Measurements from ENCODE around the gene UBE3C.

The UBE3C gene

GRCh38 chr7:157292258-157292657, 153.5 kb downstream of the UBE3C start:
- H3K36me3 ChIP-seq (replicated peaks) = no peaks in the 10 kb centered on the region
- in situ Hi-C loops (cut with HindIII; ENCODE audit: low pct_ligation_motif_present, low sequenced_read_pairs) = no loop called here
- H3K27ac ChIP-seq = no peak overlapping the region
- DNase-seq = no peak
- no peaks in the 10 kb centered on the region for H3K27me3 ChIP-seq (replicated peaks)
- H3K4me3 ChIP-seq (ENCODE audit: low read depth, low read length) = no peak overlapping the region
- TF ChIP-seq CTCF (IDR thresholded peaks at IDR 0.05; ENCODE audit: low read depth, low read length, missing control alignments) = no peak

GRCh38 chr7:157292770-157293412, 154.2 kb downstream of the UBE3C start:
- H3K27me3 ChIP-seq (replicated peaks) = no peaks in the 10 kb centered on the region
- in situ Hi-C loops (cut with HindIII; ENCODE audit: low pct_ligation_motif_present, low sequenced_read_pairs) = no loop called here
- H3K27ac ChIP-seq = no peak overlapping the region
- no peak overlapping the region for H3K4me3 ChIP-seq (ENCODE audit: low read depth, low read length)
- H3K36me3 ChIP-seq (replicated peaks) = no peaks in the 10 kb centered on the region
- no peak for TF ChIP-seq CTCF (IDR thresholded peaks at IDR 0.05; ENCODE audit: low read depth, low read length, missing control alignments)
- DNase-seq = no peak

- in situ Hi-C loops (cut with HindIII; ENCODE audit: low pct_ligation_motif_present, low sequenced_read_pairs) = no loop called here
- no peaks in the 10 kb centered on the region for H3K36me3 ChIP-seq (replicated peaks)
- H3K27ac ChIP-seq = no peak overlapping the region
- H3K4me3 ChIP-seq (ENCODE audit: low read depth, low read length) = no peak overlapping the region
- DNase-seq = no peak
- H3K27me3 ChIP-seq (replicated peaks) = no peaks in the 10 kb centered on the region
- no peak for TF ChIP-seq CTCF (IDR thresholded peaks at IDR 0.05; ENCODE audit: low read depth, low read length, missing control alignments)
Measured at GRCh38 chr7:157293413-157293788, 154.7 kb downstream of the UBE3C start.

GRCh38 chr7:157294773-157295172, 156.0 kb downstream of the UBE3C start:
- DNase-seq = no peak
- Histone ChIP-seq H3K4me3 (ENCODE audit: low read depth, low read length) (no peak overlapping the region), H3K27ac (no peak overlapping the region), H3K27me3 (replicated peaks) (no peaks in the 10 kb centered on the region), H3K36me3 (replicated peaks) (no peaks in the 10 kb centered on the region)
- in situ Hi-C loops (cut with HindIII; ENCODE audit: low pct_ligation_motif_present, low sequenced_read_pairs) = no loop called here
- TF ChIP-seq CTCF (IDR thresholded peaks at IDR 0.05; ENCODE audit: low read depth, low read length, missing control alignments) = no peak

GRCh38 chr7:157295338-157295737, 156.6 kb downstream of the UBE3C start:
- no peak for DNase-seq
- H3K4me3 ChIP-seq (ENCODE audit: low read depth, low read length) = no peak overlapping the region
- TF ChIP-seq CTCF (IDR thresholded peaks at IDR 0.05; ENCODE audit: low read depth, low read length, missing control alignments) = no peak
- H3K36me3 ChIP-seq (replicated peaks) = no peaks in the 10 kb centered on the region
- H3K27me3 ChIP-seq (replicated peaks) = no peaks in the 10 kb centered on the region
- no peak overlapping the region for H3K27ac ChIP-seq
- in situ Hi-C loops (cut with HindIII; ENCODE audit: low pct_ligation_motif_present, low sequenced_read_pairs) = no loop called here

GRCh38 chr7:157297185-157297584, 158.5 kb downstream of the UBE3C start:
- Histone ChIP-seq H3K27ac (no peak overlapping the region), H3K27me3 (replicated peaks) (no peaks in the 10 kb centered on the region), H3K36me3 (replicated peaks) (no peaks in the 10 kb centered on the region), H3K4me3 (ENCODE audit: low read depth, low read length) (no peak overlapping the region)
- no peak for DNase-seq
- TF ChIP-seq CTCF (IDR thresholded peaks at IDR 0.05; ENCODE audit: low read depth, low read length, missing control alignments) = no peak
- in situ Hi-C loops (cut with HindIII; ENCODE audit: low pct_ligation_motif_present, low sequenced_read_pairs) = no loop called here
